ENCODE data around the gene EID2B. TPM values are rescaled to one million over a fixed set of nuclear protein-coding genes. Genes with fewer than 3 reads are reported as not detected.

Gene EID2B
- total and polyA plus RNA-seq, 4 donors = 2.1 to 5.2 (median 2.9) TPM

DNA sequence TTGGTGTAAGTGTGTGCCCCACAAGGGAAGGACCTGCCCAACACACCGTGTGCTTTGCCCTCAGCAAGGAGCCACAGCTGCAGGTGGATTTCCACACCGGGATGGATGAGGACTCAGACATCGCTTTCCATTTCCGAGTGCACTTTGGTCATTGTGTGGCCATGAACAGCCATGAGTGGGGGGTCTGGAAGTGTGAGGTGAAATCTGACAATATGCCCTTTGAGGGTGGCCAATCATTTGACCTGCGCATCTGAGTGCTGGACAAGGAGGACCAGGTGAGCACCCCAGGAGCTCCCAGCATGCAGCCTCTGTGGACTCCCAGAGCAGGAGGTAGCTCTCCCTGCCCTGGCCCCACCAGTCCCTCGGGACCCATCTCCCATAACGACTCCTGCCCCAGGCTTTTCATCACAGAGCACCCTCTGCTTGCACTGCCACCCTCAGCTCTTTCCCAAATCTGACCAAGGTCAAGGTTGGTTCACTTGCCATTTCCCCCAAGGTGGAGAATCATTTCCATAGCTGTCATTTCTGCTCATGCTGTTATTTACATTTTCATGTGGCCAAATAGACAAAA lies 20.5 kb upstream of the EID2B start:
- no peaks in the 10 kb centered on the region for H3K36me3 ChIP-seq (ENCODE audit: control insufficient read depth in 4 of 4, insufficient read depth in 4 of 4, low read length in 4 of 4)
- ATAC-seq (ENCODE audit: insufficient read depth, low FRiP score) = no peak
- DNase-seq = no peak
- WGBS, 2 donors = 61 to 75% methylated on average over 7 of the region's 7 CpGs
- no peak for TF ChIP-seq CTCF (IDR thresholded peaks at IDR 0.05; ENCODE audit: control extremely low read depth, extremely low read depth)
- peaks cover 0 to 11% (median 0%) of the 10 kb centered on the region in 3 donors for H3K27me3 ChIP-seq (ENCODE audit: control insufficient read depth in 3 of 3, insufficient read depth in 3 of 3, low read length in 2 of 3)
- no peak overlapping the region for H3K9ac ChIP-seq (ENCODE audit: insufficient read depth in 1 of 2, low read length in 2 of 2)
- H3K4me3 ChIP-seq = no peak overlapping the region
- H3K4me1 ChIP-seq (ENCODE audit: control insufficient read depth in 5 of 5, insufficient read depth in 5 of 5, low read length in 5 of 5) = no peaks in the 10 kb centered on the region
- no peaks in the 10 kb centered on the region for H3K9me3 ChIP-seq (ENCODE audit: control insufficient read depth in 4 of 4, insufficient read depth in 3 of 4, low read length in 3 of 4)
- no peak overlapping the region for H3K27ac ChIP-seq (ENCODE audit: low read depth in 1 of 2, low read length in 1 of 2)

GRCh38 chr19:39550197-39550596 lies 17.5 kb upstream of the EID2B start:
- Histone ChIP-seq H3K9ac (ENCODE audit: insufficient read depth in 1 of 2, low read length in 2 of 2) (no peak overlapping the region), H3K27me3 (ENCODE audit: control insufficient read depth in 3 of 3, insufficient read depth in 3 of 3, low read length in 2 of 3) (peaks cover 0 to 14% (median 0%) of the 10 kb centered on the region in 3 donors), H3K9me3 (ENCODE audit: control insufficient read depth in 4 of 4, insufficient read depth in 3 of 4, low read length in 3 of 4) (no peaks in the 10 kb centered on the region), H3K27ac (ENCODE audit: low read depth in 1 of 2, low read length in 1 of 2) (no peak overlapping the region), H3K4me3 (no peak overlapping the region), H3K4me1 (ENCODE audit: control insufficient read depth in 5 of 5, insufficient read depth in 5 of 5, low read length in 5 of 5) (no peaks in the 10 kb centered on the region), H3K36me3 (ENCODE audit: control insufficient read depth in 4 of 4, insufficient read depth in 4 of 4, low read length in 4 of 4) (no peaks in the 10 kb centered on the region)
- 86 to 92% methylated on average over 5 of the region's 5 CpGs for WGBS, 2 donors
- no peak for ATAC-seq (ENCODE audit: insufficient read depth, low FRiP score)
- no peak for TF ChIP-seq CTCF (IDR thresholded peaks at IDR 0.05; ENCODE audit: control extremely low read depth, extremely low read depth)
- DNase-seq = no peak

GRCh38 chr19:39546599-39546998 lies 13.9 kb upstream of the EID2B start:
- DNase-seq = no peak
- no peak for ATAC-seq (ENCODE audit: insufficient read depth, low FRiP score)
- H3K4me1 ChIP-seq (ENCODE audit: control insufficient read depth in 5 of 5, insufficient read depth in 5 of 5, low read length in 5 of 5) = peaks cover 0 to 5% (median 0%) of the 10 kb centered on the region in 5 donors
- 57 to 73% methylated on average over 8 of the region's 8 CpGs for whole genome bisulfite sequencing, 2 donors
- no peak overlapping the region for H3K4me3 ChIP-seq
- H3K9me3 ChIP-seq (ENCODE audit: control insufficient read depth in 4 of 4, insufficient read depth in 3 of 4, low read length in 3 of 4) = no peaks in the 10 kb centered on the region
- no peaks in the 10 kb centered on the region for H3K36me3 ChIP-seq (ENCODE audit: control insufficient read depth in 4 of 4, insufficient read depth in 4 of 4, low read length in 4 of 4)
- H3K27me3 ChIP-seq (ENCODE audit: control insufficient read depth in 3 of 3, insufficient read depth in 3 of 3, low read length in 2 of 3) = peaks cover 0 to 3% (median 0%) of the 10 kb centered on the region in 3 donors
- no peak overlapping the region for H3K9ac ChIP-seq (ENCODE audit: insufficient read depth in 1 of 2, low read length in 2 of 2)
- no peak for TF ChIP-seq CTCF (IDR thresholded peaks at IDR 0.05; ENCODE audit: control extremely low read depth, extremely low read depth)
- no peak overlapping the region for H3K27ac ChIP-seq (ENCODE audit: low read depth in 1 of 2, low read length in 1 of 2)

DNA sequence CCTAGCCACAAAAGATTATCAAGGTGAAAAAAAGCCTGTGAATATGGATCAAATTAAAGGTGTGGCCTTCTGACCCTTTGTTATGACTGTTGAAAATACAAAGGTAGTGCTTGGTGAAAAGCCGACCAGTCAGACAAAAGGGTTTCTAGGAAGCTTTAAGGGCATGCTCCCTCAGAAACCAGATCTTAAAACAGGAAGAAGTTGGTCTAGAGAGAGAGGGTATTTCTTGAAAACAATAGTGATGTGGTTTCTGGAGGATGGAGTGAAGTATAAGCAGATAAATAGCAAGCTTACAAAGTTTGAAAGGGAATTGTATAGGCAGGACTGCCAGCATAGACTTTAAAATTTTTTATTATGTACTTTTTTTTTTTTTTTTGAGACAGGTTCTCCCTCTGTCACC lies 12.3 kb upstream of the EID2B start:
- no peak overlapping the region for H3K9ac ChIP-seq (ENCODE audit: insufficient read depth in 1 of 2, low read length in 2 of 2)
- ATAC-seq (ENCODE audit: insufficient read depth, low FRiP score) (no peak), DNase-seq (no peak)
- no peaks in the 10 kb centered on the region for H3K36me3 ChIP-seq (ENCODE audit: control insufficient read depth in 4 of 4, insufficient read depth in 4 of 4, low read length in 4 of 4)
- H3K27ac ChIP-seq (ENCODE audit: low read depth in 1 of 2, low read length in 1 of 2) = no peak overlapping the region
- no peak overlapping the region for H3K4me3 ChIP-seq
- no peak for TF ChIP-seq CTCF (IDR thresholded peaks at IDR 0.05; ENCODE audit: control extremely low read depth, extremely low read depth)
- H3K27me3 ChIP-seq (ENCODE audit: control insufficient read depth in 3 of 3, insufficient read depth in 3 of 3, low read length in 2 of 3) = peaks cover 0 to 3% (median 0%) of the 10 kb centered on the region in 3 donors
- H3K4me1 ChIP-seq (ENCODE audit: control insufficient read depth in 5 of 5, insufficient read depth in 5 of 5, low read length in 5 of 5) = peaks cover 0 to 5% (median 0%) of the 10 kb centered on the region in 5 donors
- no peaks in the 10 kb centered on the region for H3K9me3 ChIP-seq (ENCODE audit: control insufficient read depth in 4 of 4, insufficient read depth in 3 of 4, low read length in 3 of 4)
- 27 to 47% methylated on average over 1 of the region's 1 CpG for WGBS, 2 donors

Data from lung (tissue), 12 donors.